ENCODE measurements around the gene CTU2. TPM values are rescaled to one million over a fixed set of nuclear protein-coding genes. Genes with fewer than 3 reads are reported as not detected.

Gene CTU2
- total and polyA plus RNA-seq, 2 of the 8 experiments (the other 6 are each of a cell fraction or from before 2014, with no cell fraction given), result 32.7 to 42.9 TPM

GRCh38 chr16:88759976-88760350, 53.7 kb downstream of the CTU2 start:
- H3K79me2 ChIP-seq (ENCODE audit: control insufficient read depth in 1 of 2, insufficient read depth in 2 of 2, low read length in 2 of 2), result no peaks in the 10 kb centered on the region; a peak in 1 of 4 replicates

More at GRCh38 chr16:88759976-88760350, 53.7 kb downstream of the CTU2 start:
- Histone ChIP-seq H4K91ac (replicated peaks; ENCODE audit: insufficient read length, low read length) (no peak overlapping the region), H3K36me3 (ENCODE audit: control insufficient read depth in 2 of 4, insufficient read depth in 4 of 4, low read length in 3 of 4) (no peaks in the 10 kb centered on the region), H3K56ac (replicated peaks; ENCODE audit: insufficient read length, low read depth, low read length) (no peak overlapping the region), H2BK15ac (ENCODE audit: low read length) (no peak overlapping the region), H3K4me2 (ENCODE audit: insufficient read depth in 1 of 2, low read depth in 2 of 2, low read length in 2 of 2) (no peak overlapping the region), H3K14ac (ENCODE audit: insufficient read length) (no peak overlapping the region), H2BK12ac (ENCODE audit: low read depth, low read length) (no peak overlapping the region), H3K4me3 (ENCODE audit: extremely low read depth in 1 of 4, insufficient read depth in 2 of 4, low read depth in 3 of 4, low read length in 4 of 4) (no peak overlapping the region), H2BK5ac (ENCODE audit: low read depth, low read length) (no peak overlapping the region), H4K20me1 (replicated peaks in 1 of 2; ENCODE audit: control insufficient read depth in 1 of 2, insufficient read depth in 2 of 2, low read length in 2 of 2) (peaks cover 0 to 11% of the 10 kb centered on the region in 2 experiments), H4K5ac (ENCODE audit: insufficient read length, low read depth, low read length) (no peak overlapping the region), H4K8ac (ENCODE audit: extremely low read depth, insufficient read depth, low read length) (no peak overlapping the region), H3K4me1 (replicated peaks in 1 of 4; ENCODE audit: control insufficient read depth in 3 of 4, insufficient read depth in 4 of 4, low read length in 3 of 4) (peaks cover 4 to 33% (median 28%) of the 10 kb centered on the region in 4 experiments), H2AFZ (ENCODE audit: low read length) (no peak overlapping the region), H3K4ac (replicated peaks; ENCODE audit: insufficient read length, low read depth, low read length) (no peak overlapping the region), H3K23ac (ENCODE audit: insufficient read length) (no peak overlapping the region), H3K79me1 (ENCODE audit: low read depth, low read length) (peaks cover 5% of the 10 kb centered on the region), H2AK5ac (ENCODE audit: low read depth, low read length) (no peak overlapping the region), H3K23me2 (ENCODE audit: low read depth, low read length) (no peaks in the 10 kb centered on the region), H3K18ac (ENCODE audit: extremely low read depth, low read length) (no peak overlapping the region), H3K9ac (replicated peaks in 1 of 4; ENCODE audit: extremely low read depth in 1 of 4, low read depth in 3 of 4, low read length in 3 of 4) (no peak overlapping the region), H2BK120ac (replicated peaks; ENCODE audit: low read depth, low read length) (no peak overlapping the region), H2BK20ac (ENCODE audit: low read length) (no peak overlapping the region), H3K27me3 (replicated peaks in 1 of 4; ENCODE audit: control insufficient read depth in 3 of 4, extremely low read depth in 1 of 4, insufficient read depth in 3 of 4, low read length in 3 of 4) (no peaks in the 10 kb centered on the region), H3K9me3 (ENCODE audit: insufficient read depth in 2 of 2, low read depth in 1 of 2, low read length in 1 of 2) (no peaks in the 10 kb centered on the region), H3K27ac (ENCODE audit: low read depth, low read length) (no peak overlapping the region)
- DNase-seq (ENCODE audit: low read depth in 1 of 2, low spot score in 2 of 2) (no peak), FAIRE-seq (no peak)
- TF ChIP-seq HDAC6 (IDR thresholded peaks at IDR 0.05; ENCODE audit: low read depth, low read length), result no peak
- ChIA-PET POLR2A (ENCODE audit: partially characterized antibody) (interaction anchor here (1.0 to 2.2 kb wide), 6 partner anchors 11 to 47 kb away, joined by 3 to 8 read pairs (median 4); no protein-coding TSS in a partner anchor), CTCF (ENCODE audit: partially characterized antibody) (interaction anchor here (1.0 to 25.0 kb wide), 9 partner anchors 8 to 87 kb away, joined by 3 to 251 read pairs (median 4); no protein-coding TSS in a partner anchor)
- 97% methylated on average over 20 of the region's 22 CpGs; no CpG with 5 or more reads in 1 of the 2 experiments for WGBS, 2 experiments (ENCODE audit: extremely low coverage in 1 of 2, insufficient coverage in 1 of 2, insufficient read length in 1 of 2, insufficient replicate concordance in 2 of 2, low coverage in 1 of 2, low lambda C conversion rate in 2 of 2, missing lambda C conversion rate in 1 of 2)

Data from H1 (cell line).